SK-N-SH treated with all-trans-retinoic acid at 6 μM for 48 hours (cell line): ENCODE results near the gene TERB1.

Experiments
- ATAC-seq: fragments of 200-7000 bp; cut with Tn5 transposase; 3 replicates; pipeline ENCODE4 v1.9.1; 2020; ENCODE audit warnings: mild to moderate bottlenecking, moderate library complexity
- ARNTL ChIP-seq: fragments of 450-650 bp; formaldehyde crosslinking; IDR thresholded peaks from 2 replicates; pipeline ENCODE4 v1.5.0; 2020; ENCODE audit warnings: low read depth, mild to moderate bottlenecking, moderate library complexity, borderline replicate concordance
- BACH2 ChIP-seq: fragments of 250-450 bp; sonication (Bioruptor Pico); IDR thresholded peaks from 2 replicates; pipeline ENCODE4 v1.9.0; 2021; ENCODE audit warnings: mild to moderate bottlenecking, borderline replicate concordance
- CSDC2 ChIP-seq: fragments of 250-450 bp; sonication (Bioruptor Pico); IDR thresholded peaks from 2 replicates; pipeline ENCODE4 v1.5.0; 2020; ENCODE audit warnings: mild to moderate bottlenecking, moderate library complexity
- ESRRG ChIP-seq: fragments of 250-450 bp; sonication (Bioruptor Pico); IDR thresholded peaks from 2 replicates; pipeline ENCODE4 v1.6.1; 2021; ENCODE audit warnings: mild to moderate bottlenecking
- GLIS3 ChIP-seq: fragments of 250-450 bp; sonication (Bioruptor Pico); IDR thresholded peaks from 2 replicates; pipeline ENCODE4 v1.5.0; 2020; ENCODE audit warnings: mild to moderate bottlenecking, moderate library complexity
- ISL1 ChIP-seq: fragments of 250-450 bp; sonication (Bioruptor Pico); IDR thresholded peaks from 2 replicates; pipeline ENCODE4 v2.1.2; 2022; ENCODE audit warnings: mild to moderate bottlenecking, moderate library complexity
- OSR1 ChIP-seq: fragments of 250-450 bp; sonication (Bioruptor Pico); IDR thresholded peaks from 2 replicates; pipeline ENCODE4 v1.8.0; 2022; ENCODE audit warnings: moderate library complexity, mild to moderate bottlenecking, inconsistent platforms
- PPARA ChIP-seq: fragments of 250-450 bp; sonication (Bioruptor Pico); IDR thresholded peaks from 2 replicates; pipeline ENCODE4 v1.5.0; 2020; ENCODE audit warnings: mild to moderate bottlenecking, borderline replicate concordance
- RARB ChIP-seq: fragments of 250-450 bp; sonication (Bioruptor Pico); IDR thresholded peaks from 2 replicates; pipeline ENCODE4 v1.8.0; 2021; ENCODE audit warnings: mild to moderate bottlenecking, moderate library complexity
- SNAI2 ChIP-seq: fragments of 250-450 bp; sonication (Bioruptor Pico); IDR thresholded peaks from 2 replicates; pipeline ENCODE4 v1.5.0; 2020; ENCODE audit warnings: mild to moderate bottlenecking, moderate library complexity
- TCF4 ChIP-seq: fragments of 250-450 bp; sonication (Bioruptor Pico); IDR thresholded peaks from 2 replicates; pipeline ENCODE4 v1.8.0; 2021; ENCODE audit warnings: mild to moderate bottlenecking, moderate library complexity, borderline replicate concordance
- TOX ChIP-seq: fragments of 250-450 bp; sonication (Bioruptor Pico); IDR thresholded peaks from 2 replicates; pipeline ENCODE4 v1.8.0; 2021; ENCODE audit warnings: mild to moderate bottlenecking, moderate library complexity, borderline replicate concordance
- ZC3H10 ChIP-seq: fragments of 250-450 bp; sonication (Bioruptor Pico); IDR thresholded peaks from 2 replicates; pipeline ENCODE4 v1.5.1; 2021; ENCODE audit warnings: mild to moderate bottlenecking, moderate library complexity
- ZFP3 ChIP-seq: fragments of 250-450 bp; sonication (Bioruptor Pico); IDR thresholded peaks from 2 replicates; pipeline ENCODE4 v1.5.0; 2020; ENCODE audit warnings: mild to moderate bottlenecking, moderate library complexity
- ZNF565 ChIP-seq: fragments of 450-650 bp; formaldehyde crosslinking; conservative IDR thresholded peaks from 2 replicates; pipeline ENCODE4 v1.5.0; 2020; ENCODE audit warnings: low read depth, mild to moderate bottlenecking, moderate library complexity
- ZNF70 ChIP-seq: fragments of 450-650 bp; formaldehyde crosslinking; IDR thresholded peaks from 2 replicates; pipeline ENCODE4 v1.5.0; 2020; ENCODE audit warnings: mild to moderate bottlenecking, moderate library complexity
- ZNF8 ChIP-seq: fragments of 450-650 bp; formaldehyde crosslinking; IDR thresholded peaks from 2 replicates; pipeline ENCODE4 v1.5.0; 2020; ENCODE audit warnings: mild to moderate bottlenecking, moderate library complexity
- TF ChIP-seq, protein P1 (sequence below): fragments of 250-450 bp; sonication (Bioruptor Pico); IDR thresholded peaks from 2 replicates; pipeline ENCODE4 v1.8.0; 2021; ENCODE audit warnings: low read depth, mild to moderate bottlenecking, moderate library complexity, borderline replicate concordance
- TF ChIP-seq, protein P2 (sequence below): fragments of 250-450 bp; sonication (Bioruptor Pico); IDR thresholded peaks from 2 replicates; pipeline ENCODE4 v1.5.0; 2020; ENCODE audit warnings: mild to moderate bottlenecking, moderate library complexity
- TF ChIP-seq, protein P3 (sequence below): fragments of 250-450 bp; sonication (Bioruptor Pico); IDR thresholded peaks from 2 replicates; pipeline ENCODE4 v1.8.0; 2020; ENCODE audit warnings: mild to moderate bottlenecking, moderate library complexity, borderline replicate concordance

TERB1 gene

GRCh38 chr16:66746682-66747081 lies 54.7 kb downstream of the TERB1 start (continued):
- no peak for TF ChIP-seq RARB (CRISPR knock-in tag)
- TF ChIP-seq ZNF565 (CRISPR knock-in tag) = no peak

DNA sequence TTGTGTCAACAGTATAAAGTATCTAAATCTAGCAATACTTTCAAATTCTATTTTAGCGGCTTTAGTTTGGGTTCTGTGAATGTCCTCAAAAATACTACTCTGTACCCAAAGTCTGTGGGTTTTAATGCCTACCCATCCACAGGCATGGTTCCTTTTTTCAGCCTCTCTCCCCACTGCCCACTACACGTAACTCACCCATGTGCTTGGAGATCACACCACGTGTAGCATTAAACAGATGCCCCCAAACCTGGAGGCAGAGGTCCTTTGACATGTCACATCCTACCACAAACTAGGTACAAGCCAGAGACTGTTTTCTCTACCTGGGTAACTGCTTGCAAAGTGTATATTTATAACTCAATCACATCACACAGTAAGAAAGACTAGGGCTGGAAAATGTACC lies 55.3 kb downstream of the TERB1 start:
- ATAC-seq = no peak
- no peak for TF ChIP-seq PPARA (CRISPR knock-in tag)
- no peak for TF ChIP-seq ISL1 (CRISPR knock-in tag)
- no peak for TF ChIP-seq ZNF70 (CRISPR knock-in tag)
- TF ChIP-seq OSR1 (CRISPR knock-in tag) = no peak
- TF ChIP-seq BACH2 = no peak
- TF ChIP-seq ZNF565 (CRISPR knock-in tag) = no peak
- no peak for TF ChIP-seq ARNTL
- no peak for TF ChIP-seq ZFP3 (CRISPR knock-in tag)
- TF ChIP-seq CSDC2 = no peak
- TF ChIP-seq, protein P1, sequence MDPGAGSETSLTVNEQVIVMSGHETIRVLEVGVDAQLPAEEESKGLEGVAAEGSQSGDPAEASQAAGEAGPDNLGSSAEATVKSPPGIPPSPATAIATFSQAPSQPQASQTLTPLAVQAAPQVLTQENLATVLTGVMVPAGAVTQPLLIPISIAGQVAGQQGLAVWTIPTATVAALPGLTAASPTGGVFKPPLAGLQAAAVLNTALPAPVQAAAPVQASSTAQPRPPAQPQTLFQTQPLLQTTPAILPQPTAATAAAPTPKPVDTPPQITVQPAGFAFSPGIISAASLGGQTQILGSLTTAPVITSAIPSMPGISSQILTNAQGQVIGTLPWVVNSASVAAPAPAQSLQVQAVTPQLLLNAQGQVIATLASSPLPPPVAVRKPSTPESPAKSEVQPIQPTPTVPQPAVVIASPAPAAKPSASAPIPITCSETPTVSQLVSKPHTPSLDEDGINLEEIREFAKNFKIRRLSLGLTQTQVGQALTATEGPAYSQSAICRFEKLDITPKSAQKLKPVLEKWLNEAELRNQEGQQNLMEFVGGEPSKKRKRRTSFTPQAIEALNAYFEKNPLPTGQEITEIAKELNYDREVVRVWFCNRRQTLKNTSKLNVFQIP = no peak
- TF ChIP-seq RARB (CRISPR knock-in tag) = no peak
- no peak for TF ChIP-seq ZC3H10
- TF ChIP-seq TCF4 (CRISPR knock-in tag) = no peak

DNA sequence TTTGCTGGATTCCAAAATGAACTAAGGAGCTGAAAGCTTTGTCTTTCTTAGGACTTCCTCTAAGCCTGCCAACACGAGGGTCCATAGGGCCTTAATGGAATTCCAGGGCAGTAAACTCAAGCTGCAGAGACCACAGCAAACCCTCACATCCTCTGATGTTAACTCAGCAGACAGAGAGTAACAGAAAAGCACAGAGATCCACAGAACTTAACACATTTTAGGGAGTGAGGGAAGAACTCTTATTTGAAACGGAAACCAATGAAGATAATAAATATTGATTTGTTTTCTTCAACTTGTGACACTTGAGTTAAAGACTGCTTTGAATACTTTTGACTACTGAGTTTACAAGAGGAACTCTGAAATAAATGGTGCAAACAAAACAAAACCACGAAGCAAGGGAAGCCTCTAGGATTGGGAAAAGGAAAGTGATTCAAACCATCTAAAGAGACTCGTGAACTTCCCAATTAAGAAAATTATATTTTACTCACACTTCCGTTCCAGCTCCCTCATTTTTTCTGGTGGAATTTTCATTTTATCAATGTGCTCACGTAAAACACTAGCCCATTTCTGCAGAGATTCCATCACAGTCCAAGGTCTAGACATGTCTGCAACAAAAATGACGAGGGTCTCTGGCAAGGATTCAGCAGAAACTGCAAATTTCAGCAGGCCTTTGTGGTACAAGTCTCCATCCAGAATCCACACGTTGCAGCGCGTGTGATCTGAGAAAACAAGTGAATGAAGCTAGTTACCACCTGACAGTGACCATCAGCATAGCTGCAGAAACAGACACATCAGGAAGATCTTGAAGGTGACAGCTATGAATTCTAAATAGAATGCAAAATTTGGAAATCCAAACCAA lies 59.2 kb downstream of the TERB1 start:
- ATAC-seq = peak; percentile 27; the same call in 1 of the 3 replicates
- TF ChIP-seq ARNTL (no peak), GLIS3 (no peak), OSR1 (CRISPR knock-in tag) (no peak), ZNF8 (CRISPR knock-in tag) (no peak), TCF4 (CRISPR knock-in tag) (no peak), ESRRG (no peak)
- TF ChIP-seq, protein P1 = no peak
- TF ChIP-seq, protein P2, sequence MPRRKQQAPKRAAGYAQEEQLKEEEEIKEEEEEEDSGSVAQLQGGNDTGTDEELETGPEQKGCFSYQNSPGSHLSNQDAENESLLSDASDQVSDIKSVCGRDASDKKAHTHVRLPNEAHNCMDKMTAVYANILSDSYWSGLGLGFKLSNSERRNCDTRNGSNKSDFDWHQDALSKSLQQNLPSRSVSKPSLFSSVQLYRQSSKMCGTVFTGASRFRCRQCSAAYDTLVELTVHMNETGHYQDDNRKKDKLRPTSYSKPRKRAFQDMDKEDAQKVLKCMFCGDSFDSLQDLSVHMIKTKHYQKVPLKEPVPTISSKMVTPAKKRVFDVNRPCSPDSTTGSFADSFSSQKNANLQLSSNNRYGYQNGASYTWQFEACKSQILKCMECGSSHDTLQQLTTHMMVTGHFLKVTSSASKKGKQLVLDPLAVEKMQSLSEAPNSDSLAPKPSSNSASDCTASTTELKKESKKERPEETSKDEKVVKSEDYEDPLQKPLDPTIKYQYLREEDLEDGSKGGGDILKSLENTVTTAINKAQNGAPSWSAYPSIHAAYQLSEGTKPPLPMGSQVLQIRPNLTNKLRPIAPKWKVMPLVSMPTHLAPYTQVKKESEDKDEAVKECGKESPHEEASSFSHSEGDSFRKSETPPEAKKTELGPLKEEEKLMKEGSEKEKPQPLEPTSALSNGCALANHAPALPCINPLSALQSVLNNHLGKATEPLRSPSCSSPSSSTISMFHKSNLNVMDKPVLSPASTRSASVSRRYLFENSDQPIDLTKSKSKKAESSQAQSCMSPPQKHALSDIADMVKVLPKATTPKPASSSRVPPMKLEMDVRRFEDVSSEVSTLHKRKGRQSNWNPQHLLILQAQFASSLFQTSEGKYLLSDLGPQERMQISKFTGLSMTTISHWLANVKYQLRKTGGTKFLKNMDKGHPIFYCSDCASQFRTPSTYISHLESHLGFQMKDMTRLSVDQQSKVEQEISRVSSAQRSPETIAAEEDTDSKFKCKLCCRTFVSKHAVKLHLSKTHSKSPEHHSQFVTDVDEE (CRISPR knock-in tag) = no peak
- TF ChIP-seq, protein P3, sequence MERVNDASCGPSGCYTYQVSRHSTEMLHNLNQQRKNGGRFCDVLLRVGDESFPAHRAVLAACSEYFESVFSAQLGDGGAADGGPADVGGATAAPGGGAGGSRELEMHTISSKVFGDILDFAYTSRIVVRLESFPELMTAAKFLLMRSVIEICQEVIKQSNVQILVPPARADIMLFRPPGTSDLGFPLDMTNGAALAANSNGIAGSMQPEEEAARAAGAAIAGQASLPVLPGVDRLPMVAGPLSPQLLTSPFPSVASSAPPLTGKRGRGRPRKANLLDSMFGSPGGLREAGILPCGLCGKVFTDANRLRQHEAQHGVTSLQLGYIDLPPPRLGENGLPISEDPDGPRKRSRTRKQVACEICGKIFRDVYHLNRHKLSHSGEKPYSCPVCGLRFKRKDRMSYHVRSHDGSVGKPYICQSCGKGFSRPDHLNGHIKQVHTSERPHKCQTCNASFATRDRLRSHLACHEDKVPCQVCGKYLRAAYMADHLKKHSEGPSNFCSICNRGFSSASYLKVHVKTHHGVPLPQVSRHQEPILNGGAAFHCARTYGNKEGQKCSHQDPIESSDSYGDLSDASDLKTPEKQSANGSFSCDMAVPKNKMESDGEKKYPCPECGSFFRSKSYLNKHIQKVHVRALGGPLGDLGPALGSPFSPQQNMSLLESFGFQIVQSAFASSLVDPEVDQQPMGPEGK (CRISPR knock-in tag) = no peak

- ATAC-seq = peak; percentile 91
- TF ChIP-seq SNAI2 (CRISPR knock-in tag) = 0 out of 2 replicates have a peak, but pooled peaks have one; percentile 47
- TF ChIP-seq TOX (CRISPR knock-in tag) = no peak
- TF ChIP-seq ZFP3 (CRISPR knock-in tag) = 0 out of 2 replicates have a peak, but pooled peaks have one; percentile 67
- TF ChIP-seq, protein P3 (CRISPR knock-in tag) = no peak
- no peak for TF ChIP-seq ISL1 (CRISPR knock-in tag)
- TF ChIP-seq, protein P2 (CRISPR knock-in tag) = no peak
- no peak for TF ChIP-seq BACH2
Observed at GRCh38 chr16:66741169-66741900, 60.0 kb downstream of the TERB1 start.
